Vagina (tissue), 2 donors: ENCODE measurements around the gene ST6GAL1. TPM values are rescaled to one million over a fixed set of nuclear protein-coding genes. Genes with fewer than 3 reads are reported as not detected.

Experiments used
- DNase-seq, 2 donors: peaks; one replicate each; pipeline ENCODE4 v3.0.0-alpha.2; 2017; ENCODE audit errors: extremely low spot score in 2 of 2
- H3K27ac ChIP-seq: fragments of 200-600 bp; sonication (generic); one replicate; pipeline ENCODE4 v1.5.1; 2019
- H3K27me3 ChIP-seq: fragments of 200-600 bp; sonication (generic); one replicate; pipeline ENCODE4 v1.5.1; 2019
- H3K36me3 ChIP-seq, 2 donors: fragments of 200-600 bp; sonication (generic); one replicate each; pipeline ENCODE4 v1.5.1; 2017 to 2019
- H3K4me1 ChIP-seq: fragments of 200-600 bp; sonication (generic); one replicate; pipeline ENCODE4 v1.5.1; 2019
- H3K4me3 ChIP-seq, 2 donors: fragments of 200-600 bp; sonication (generic); 1 replicate in 1 of 2; 2 replicates in 1 of 2; pipeline ENCODE4 v1.5.1; 2016 to 2019
- H3K9me3 ChIP-seq: fragments of 200-600 bp; sonication (generic); one replicate; pipeline ENCODE4 v1.5.1; 2019
- CTCF ChIP-seq, 3 experiments: fragments of 450-650 bp in 2 of 3; fragments of 200-600 bp in 1 of 3; sonication (generic) in 1 of 3; IDR thresholded peaks; one replicate each; pipeline ENCODE4 v1.5.1; 2017 to 2019; ENCODE audit warnings: antibody characterized with exemption in 3 of 3, mild to moderate bottlenecking in 2 of 3, moderate library complexity in 2 of 3
- POLR2A ChIP-seq, 2 donors: fragments of 450-650 bp; IDR thresholded peaks; one replicate each; pipeline ENCODE4 v1.6.1; 2017; ENCODE audit warnings: antibody characterized with exemption in 2 of 2, mild to moderate bottlenecking in 2 of 2, moderate library complexity in 2 of 2
- POLR2AphosphoS5 ChIP-seq, 2 donors: sonication (generic); formaldehyde crosslinking; IDR thresholded peaks; one replicate each; pipeline ENCODE4 v1.9.0; 2017; ENCODE audit warnings: antibody characterized with exemption in 2 of 2, mild to moderate bottlenecking in 2 of 2, low read depth in 1 of 2; ENCODE audit not compliant: insufficient read depth in 1 of 2
- intact Hi-C: fragments of 100-400 bp; cut with DNase I; formaldehyde crosslinking; loops from one replicate; pipeline ENCODE4 v1.15.1; 2023
- total RNA-seq: library from RNA; depleted of rRNA; stranded (reverse); fragments of >200 nt; gene quantifications from one replicate; pipeline ENCODE4 v1.2.3, GENCODE V29; 2016

The ST6GAL1 gene
- total RNA-seq, 1 donor from 2014 or later, result 37.8 TPM

- no peaks in the 10 kb centered on the region for H3K36me3 ChIP-seq
- TF ChIP-seq CTCF (IDR thresholded peaks at IDR 0.05) (no peak), POLR2AphosphoS5 (IDR thresholded peaks at IDR 0.05; ENCODE audit: insufficient read depth in 1 of 2, low read depth in 1 of 2) (no peak), POLR2A (IDR thresholded peaks at IDR 0.05) (no peak)
- H3K27ac ChIP-seq, result no peak overlapping the region
- no peak overlapping the region for H3K4me3 ChIP-seq
- intact Hi-C loops, result no loop called here
- no peaks in the 10 kb centered on the region for H3K9me3 ChIP-seq
- H3K27me3 ChIP-seq, result no peaks in the 10 kb centered on the region
- H3K4me1 ChIP-seq, result peaks cover 8% of the 10 kb centered on the region
- DNase-seq, result no peak
These were observed 112.0 kb downstream of the ST6GAL1 start for GRCh38 chr3:187042346-187042745.

- Histone ChIP-seq H3K4me3 (no peak overlapping the region), H3K36me3 (no peaks in the 10 kb centered on the region), H3K4me1 (peaks cover 8% of the 10 kb centered on the region), H3K9me3 (no peaks in the 10 kb centered on the region), H3K27me3 (no peaks in the 10 kb centered on the region), H3K27ac (no peak overlapping the region)
- intact Hi-C loops, result no loop called here
- DNase-seq, result no peak
- no peak for TF ChIP-seq POLR2AphosphoS5 (IDR thresholded peaks at IDR 0.05; ENCODE audit: insufficient read depth in 1 of 2, low read depth in 1 of 2)
- TF ChIP-seq CTCF (IDR thresholded peaks at IDR 0.05), result no peak
- no peak for TF ChIP-seq POLR2A (IDR thresholded peaks at IDR 0.05)
These were observed 112.6 kb downstream of the ST6GAL1 start for GRCh38 chr3:187042874-187043458.

GRCh38 chr3:187044206-187044605, 113.9 kb downstream of the ST6GAL1 start:
- intact Hi-C loops, result no loop called here
- no peaks in the 10 kb centered on the region for H3K9me3 ChIP-seq
- no peaks in the 10 kb centered on the region for H3K27me3 ChIP-seq
- H3K4me3 ChIP-seq, result no peak overlapping the region
- DNase-seq, result no peak
- H3K27ac ChIP-seq, result no peak overlapping the region
- H3K36me3 ChIP-seq, result no peaks in the 10 kb centered on the region
- H3K4me1 ChIP-seq, result peaks cover 8% of the 10 kb centered on the region
- TF ChIP-seq POLR2A (IDR thresholded peaks at IDR 0.05) (no peak), POLR2AphosphoS5 (IDR thresholded peaks at IDR 0.05; ENCODE audit: insufficient read depth in 1 of 2, low read depth in 1 of 2) (no peak), CTCF (IDR thresholded peaks at IDR 0.05) (no peak)

- no peak overlapping the region for H3K4me3 ChIP-seq
- H3K4me1 ChIP-seq, result peaks cover 8% of the 10 kb centered on the region
- no peak for DNase-seq
- H3K27me3 ChIP-seq, result no peaks in the 10 kb centered on the region
- no peaks in the 10 kb centered on the region for H3K36me3 ChIP-seq
- intact Hi-C loops, result no loop called here
- TF ChIP-seq CTCF (IDR thresholded peaks at IDR 0.05) (no peak), POLR2AphosphoS5 (IDR thresholded peaks at IDR 0.05; ENCODE audit: insufficient read depth in 1 of 2, low read depth in 1 of 2) (no peak), POLR2A (IDR thresholded peaks at IDR 0.05) (no peak)
- no peaks in the 10 kb centered on the region for H3K9me3 ChIP-seq
- no peak overlapping the region for H3K27ac ChIP-seq
These were observed 114.7 kb downstream of the ST6GAL1 start for GRCh38 chr3:187044867-187045552.

- Histone ChIP-seq H3K36me3 (no peaks in the 10 kb centered on the region), H3K27ac (no peak overlapping the region), H3K4me1 (peaks cover 8% of the 10 kb centered on the region), H3K9me3 (no peaks in the 10 kb centered on the region), H3K4me3 (no peak overlapping the region), H3K27me3 (no peaks in the 10 kb centered on the region)
- intact Hi-C loops, result no loop called here
- no peak for DNase-seq
- TF ChIP-seq CTCF (IDR thresholded peaks at IDR 0.05) (no peak), POLR2AphosphoS5 (IDR thresholded peaks at IDR 0.05; ENCODE audit: insufficient read depth in 1 of 2, low read depth in 1 of 2) (no peak), POLR2A (IDR thresholded peaks at IDR 0.05) (no peak)
These were observed 115.7 kb downstream of the ST6GAL1 start for GRCh38 chr3:187046033-187046432.
